A549 treated with RU486 at 1 μM for 4 hours (cell line): Measurements from ENCODE around the gene C1orf174. TPM values are rescaled to one million over a fixed set of nuclear protein-coding genes. Genes with fewer than 3 reads are reported as not detected.

Experiments
- total RNA-seq: library from RNA; stranded (reverse); fragments of 200-300 nt; extraction: Qiagen RNA extraction; gene quantifications from 5 replicates; pipeline ENCODE4 v1.2.3, GENCODE V29; 2022; ENCODE audit warnings: low read depth

C1orf174 gene
- 20.4 to 24.7 TPM (median 24.0 TPM) in 5 replicates for total RNA-seq

GRCh38 chr1:3900150-3900968 lies at the start of gene C1orf174:
Gene C1orf174 (minus strand): TSS chr1:3900272. CDS start chr1:3900186, 86 bp downstream.

GRCh38 chr1:3856923-3857790 lies 42.9 kb downstream of the C1orf174 start, which contains the start of the genes CEP104 and DFFB:
Gene CEP104 (minus strand): TSS chr1:3857211. CDS start chr1:3852407, 4,804 bp downstream.
Gene DFFB (plus strand): TSS chr1:3857476. CDS start chr1:3857604, 128 bp downstream.

Other genes with a start within 250 kb of the C1orf174 start
- 0.33 to 0.64 TPM (median 0.47 TPM) in 5 replicates for gene TP73, start 247.8 kb downstream of the C1orf174 start, total RNA-seq
- not detected in 5 replicates for gene CCDC27, start 147.8 kb downstream of the C1orf174 start, total RNA-seq
- gene SMIM1, start 127.5 kb downstream of the C1orf174 start, total RNA-seq: 1.1 to 2.1 TPM (median 1.4 TPM) in 4 of 5 replicates, not detected in the other
- gene LRRC47, start 103.8 kb downstream of the C1orf174 start, total RNA-seq: 32.1 to 38.0 TPM (median 34.4 TPM) in 5 replicates
- gene CEP104, start 43.1 kb downstream of the C1orf174 start, total RNA-seq: 13.7 to 21.0 TPM (median 16.8 TPM) in 5 replicates
- gene DFFB, start 42.8 kb downstream of the C1orf174 start, total RNA-seq: 2.9 to 4.1 TPM (median 3.9 TPM) in 5 replicates